Activated CD4-positive, alpha-beta memory T cell treated with anti-CD3 and anti-CD28 coated beads for 36 hours (primary cell): ENCODE measurements around the gene OR13C2. TPM values are rescaled to one million over a fixed set of nuclear protein-coding genes. Genes with fewer than 3 reads are reported as not detected.

Source experiments
- CTCF ChIA-PET: fragments of 350-600 bp; sonication (Branson Sonifier 250); formaldehyde crosslinking; loops from one replicate; lab custom pipeline; 2021; ENCODE audit warnings: antibody characterized with exemption, inconsistent platforms; lab: Charles Lee
- POLR2A ChIA-PET: fragments of 350-600 bp; sonication (Branson Sonifier 250); formaldehyde crosslinking; loops from one replicate; lab custom pipeline; 2021; ENCODE audit warnings: antibody characterized with exemption; lab: Charles Lee
- DNase-seq: peaks from one replicate; pipeline ENCODE4 v3.0.0-alpha.2; 2020
- H3K27ac Mint-ChIP-seq: one replicate; pipeline ENCODE4 v1.8.0; 2021; ENCODE audit warnings: mixed read lengths
- H3K27me3 Mint-ChIP-seq: one replicate; pipeline ENCODE4 v1.8.0; 2021; ENCODE audit warnings: mixed read lengths
- H3K36me3 Mint-ChIP-seq: one replicate; pipeline ENCODE4 v1.8.0; 2021; ENCODE audit warnings: mixed read lengths
- H3K4me1 Mint-ChIP-seq: one replicate; pipeline ENCODE4 v1.8.0; 2021; ENCODE audit warnings: low read depth, mixed read lengths
- H3K4me3 Mint-ChIP-seq: one replicate; pipeline ENCODE4 v1.8.0; 2021; ENCODE audit warnings: mild to moderate bottlenecking, mixed read lengths
- H3K9me3 Mint-ChIP-seq: one replicate; pipeline ENCODE4 v1.8.0; 2021; ENCODE audit warnings: mixed read lengths
- intact Hi-C: fragments of 100-400 bp; cut with micrococcal nuclease; formaldehyde crosslinking; loops from one replicate; pipeline ENCODE4 v1.15.1; 2023
- total RNA-seq, 2 experiments: library from RNA; stranded (reverse); gene quantifications; one replicate each; pipeline ENCODE4 v1.2.3, GENCODE V29; 2021

Gene OR13C2
- total RNA-seq, 2 experiments from 2014 or later, result not detected

GRCh38 chr9:104586496-104587180 is 18.8 kb downstream of the OR13C2 start:
- POLR2A ChIA-PET, result no interaction called here
- Mint-ChIP-seq H3K4me3 (no peak overlapping the region), H3K4me1 (no peaks in the 10 kb centered on the region), H3K27ac (no peak overlapping the region), H3K27me3 (no peaks in the 10 kb centered on the region), H3K9me3 (no peaks in the 10 kb centered on the region), H3K36me3 (no peaks in the 10 kb centered on the region)
- CTCF ChIA-PET, result no interaction called here
- intact Hi-C loops, result no loop called here
- DNase-seq, result no peak

GRCh38 chr9:104580562-104580961 is 24.9 kb downstream of the OR13C2 start:
- intact Hi-C loops, result no loop called here
- H3K36me3 Mint-ChIP-seq, result no peaks in the 10 kb centered on the region
- H3K27ac Mint-ChIP-seq, result no peak overlapping the region
- CTCF ChIA-PET, result no interaction called here
- POLR2A ChIA-PET, result no interaction called here
- H3K27me3 Mint-ChIP-seq, result peaks cover 1% of the 10 kb centered on the region
- no peaks in the 10 kb centered on the region for H3K4me1 Mint-ChIP-seq
- H3K4me3 Mint-ChIP-seq, result no peak overlapping the region
- no peak for DNase-seq
- H3K9me3 Mint-ChIP-seq, result no peaks in the 10 kb centered on the region

GRCh38 chr9:104577263-104577662 is 28.2 kb downstream of the OR13C2 start:
- CTCF ChIA-PET, result no interaction called here
- DNase-seq, result no peak
- POLR2A ChIA-PET, result interaction anchor here (0.6 kb wide), 1 partner anchor 692 kb away, joined by 3 read pairs; no protein-coding TSS in a partner anchor
- peaks cover 1% of the 10 kb centered on the region for H3K27me3 Mint-ChIP-seq
- no peak overlapping the region for H3K4me3 Mint-ChIP-seq
- intact Hi-C loops, result no loop called here
- H3K4me1 Mint-ChIP-seq, result no peaks in the 10 kb centered on the region
- peaks cover 13% of the 10 kb centered on the region for H3K9me3 Mint-ChIP-seq
- H3K36me3 Mint-ChIP-seq, result no peaks in the 10 kb centered on the region
- no peak overlapping the region for H3K27ac Mint-ChIP-seq

- Mint-ChIP-seq H3K4me3 (no peak overlapping the region), H3K4me1 (no peaks in the 10 kb centered on the region), H3K27ac (no peak overlapping the region), H3K27me3 (no peaks in the 10 kb centered on the region), H3K36me3 (no peaks in the 10 kb centered on the region), H3K9me3 (peaks cover 18% of the 10 kb centered on the region)
- CTCF ChIA-PET, result no interaction called here
- POLR2A ChIA-PET, result no interaction called here
- intact Hi-C loops, result no loop called here
- DNase-seq, result no peak
These were observed 30.0 kb downstream of the OR13C2 start for GRCh38 chr9:104575456-104575855.

- DNase-seq, result no peak
- POLR2A ChIA-PET, result no interaction called here
- Mint-ChIP-seq H3K9me3 (peaks cover 18% of the 10 kb centered on the region), H3K27me3 (no peaks in the 10 kb centered on the region), H3K27ac (no peak overlapping the region), H3K36me3 (no peaks in the 10 kb centered on the region), H3K4me1 (no peaks in the 10 kb centered on the region), H3K4me3 (no peak overlapping the region)
- intact Hi-C loops, result no loop called here
- CTCF ChIA-PET, result no interaction called here
These were observed 32.8 kb downstream of the OR13C2 start for GRCh38 chr9:104572612-104573011.

GRCh38 chr9:104568868-104569267 is 36.6 kb downstream of the OR13C2 start, which contains the start of gene OR13C8:
Gene OR13C8 (plus strand): TSS chr9:104569168. CDS start chr9:104569168, 0 bp downstream.
- intact Hi-C loops, result no loop called here
- Mint-ChIP-seq H3K27ac (no peak within 1 kb of the TSS), H3K27me3 (no peaks in the 10 kb centered on the region), H3K9me3 (peaks cover 18% of the 10 kb centered on the region), H3K4me3 (no peak within 1 kb of the TSS), H3K36me3 (no peaks in the 10 kb centered on the region), H3K4me1 (no peaks in the 10 kb centered on the region)
- no peak for DNase-seq
- ChIA-PET POLR2A (no interaction called here), CTCF (no interaction called here)

GRCh38 chr9:104564358-104564757 is 41.1 kb downstream of the OR13C2 start:
- DNase-seq, result no peak
- CTCF ChIA-PET, result no interaction called here
- intact Hi-C loops, result no loop called here
- no peaks in the 10 kb centered on the region for H3K36me3 Mint-ChIP-seq
- POLR2A ChIA-PET, result no interaction called here
- no peak overlapping the region for H3K27ac Mint-ChIP-seq
- no peaks in the 10 kb centered on the region for H3K27me3 Mint-ChIP-seq
- H3K4me1 Mint-ChIP-seq, result no peaks in the 10 kb centered on the region
- H3K9me3 Mint-ChIP-seq, result no peaks in the 10 kb centered on the region
- no peak overlapping the region for H3K4me3 Mint-ChIP-seq

- intact Hi-C loops, result no loop called here
- Mint-ChIP-seq H3K9me3 (peaks cover 4% of the 10 kb centered on the region), H3K4me1 (no peaks in the 10 kb centered on the region), H3K27ac (no peak overlapping the region), H3K36me3 (no peaks in the 10 kb centered on the region), H3K4me3 (no peak overlapping the region), H3K27me3 (no peaks in the 10 kb centered on the region)
- DNase-seq, result no peak
- POLR2A ChIA-PET, result no interaction called here
- CTCF ChIA-PET, result no interaction called here
These were observed 48.4 kb downstream of the OR13C2 start for GRCh38 chr9:104556830-104557634.

GRCh38 chr9:104555521-104555920 is 49.9 kb downstream of the OR13C2 start:
- H3K27ac Mint-ChIP-seq, result no peak overlapping the region
- no peak for DNase-seq
- intact Hi-C loops, result no loop called here
- no peaks in the 10 kb centered on the region for H3K36me3 Mint-ChIP-seq
- peaks cover 4% of the 10 kb centered on the region for H3K9me3 Mint-ChIP-seq
- H3K4me1 Mint-ChIP-seq, result no peaks in the 10 kb centered on the region
- ChIA-PET POLR2A (no interaction called here), CTCF (interaction anchor here (0.6 kb wide), 1 partner anchor 133 kb away, joined by 3 read pairs; no protein-coding TSS in a partner anchor)
- no peak overlapping the region for H3K4me3 Mint-ChIP-seq
- no peaks in the 10 kb centered on the region for H3K27me3 Mint-ChIP-seq

Other genes starting within 250 kb of the OR13C2 start
- not detected for gene OR13F1, start 101.4 kb downstream of the OR13C2 start, total RNA-seq
- gene OR13C4, start 78.4 kb downstream of the OR13C2 start, total RNA-seq, result not detected
- gene OR13C3, start 68.8 kb downstream of the OR13C2 start, total RNA-seq, result not detected
- not detected for gene OR13C8, start 36.5 kb downstream of the OR13C2 start, total RNA-seq
- not detected for gene OR13C5, start 6.2 kb downstream of the OR13C2 start, total RNA-seq
- gene OR13C9, start 12.6 kb upstream of the OR13C2 start, total RNA-seq, result not detected
- gene OR13D1, start 88.9 kb upstream of the OR13C2 start, total RNA-seq, result not detected
- 10 to 100 TPM; 11.1 to 12.5 TPM for gene NIPSNAP3A, start 142.1 kb upstream of the OR13C2 start, total RNA-seq
- under 1 TPM; 0.33 to 0.58 TPM for gene NIPSNAP3B, start 158.5 kb upstream of the OR13C2 start, total RNA-seq